ENCODE results near the gene TGM5.
"Not testable (repeated sequence)": the region's sequence is repeated elsewhere in the genome, so short reads cannot be mapped to it uniquely, and the experiment has no call there.

The TGM5 gene

GRCh38 chr15:43249699-43250203 lies 17.0 kb downstream of the TGM5 start:
- H3K4me3 ChIP-seq (ENCODE audit: low read depth, low read length): no peak overlapping the region

- H3K4me3 ChIP-seq (ENCODE audit: low read depth, low read length): no peak overlapping the region
Measured at GRCh38 chr15:43249236-43249635, 17.5 kb downstream of the TGM5 start.

GRCh38 chr15:43246261-43246774 lies 20.4 kb downstream of the TGM5 start:
- H3K4me3 ChIP-seq (ENCODE audit: low read depth, low read length): no peak overlapping the region

GRCh38 chr15:43244092-43244491 lies 22.6 kb downstream of the TGM5 start:
- no peak overlapping the region for H3K4me3 ChIP-seq (ENCODE audit: low read depth, low read length)

GRCh38 chr15:43243020-43243645 lies 23.6 kb downstream of the TGM5 start:
- no peak overlapping the region for H3K4me3 ChIP-seq (ENCODE audit: low read depth, low read length)

GRCh38 chr15:43242616-43243015 lies 24.1 kb downstream of the TGM5 start:
- no peak overlapping the region for H3K4me3 ChIP-seq (ENCODE audit: low read depth, low read length)

DNA sequence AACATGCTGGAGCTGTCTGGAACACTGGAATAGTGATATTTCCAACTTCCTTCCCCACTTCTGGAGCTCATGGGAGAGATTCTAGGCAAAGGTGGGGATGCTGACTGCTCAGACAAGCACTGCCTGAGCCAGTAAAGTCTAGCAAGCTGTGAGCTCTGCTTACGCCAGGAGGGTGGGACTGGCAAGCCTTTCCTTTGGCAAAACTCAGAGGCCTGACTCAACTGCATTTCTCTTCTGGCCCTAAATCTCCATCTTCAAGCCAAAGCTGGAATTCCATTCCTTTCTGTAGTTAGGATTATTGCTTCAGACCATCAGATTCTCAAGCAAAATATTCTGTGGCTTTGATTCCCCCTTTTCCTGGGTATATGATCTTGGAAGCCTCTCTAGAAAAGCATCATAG lies 25.6 kb downstream of the TGM5 start:
- H3K4me3 ChIP-seq (ENCODE audit: low read depth, low read length): no peak overlapping the region

DNA sequence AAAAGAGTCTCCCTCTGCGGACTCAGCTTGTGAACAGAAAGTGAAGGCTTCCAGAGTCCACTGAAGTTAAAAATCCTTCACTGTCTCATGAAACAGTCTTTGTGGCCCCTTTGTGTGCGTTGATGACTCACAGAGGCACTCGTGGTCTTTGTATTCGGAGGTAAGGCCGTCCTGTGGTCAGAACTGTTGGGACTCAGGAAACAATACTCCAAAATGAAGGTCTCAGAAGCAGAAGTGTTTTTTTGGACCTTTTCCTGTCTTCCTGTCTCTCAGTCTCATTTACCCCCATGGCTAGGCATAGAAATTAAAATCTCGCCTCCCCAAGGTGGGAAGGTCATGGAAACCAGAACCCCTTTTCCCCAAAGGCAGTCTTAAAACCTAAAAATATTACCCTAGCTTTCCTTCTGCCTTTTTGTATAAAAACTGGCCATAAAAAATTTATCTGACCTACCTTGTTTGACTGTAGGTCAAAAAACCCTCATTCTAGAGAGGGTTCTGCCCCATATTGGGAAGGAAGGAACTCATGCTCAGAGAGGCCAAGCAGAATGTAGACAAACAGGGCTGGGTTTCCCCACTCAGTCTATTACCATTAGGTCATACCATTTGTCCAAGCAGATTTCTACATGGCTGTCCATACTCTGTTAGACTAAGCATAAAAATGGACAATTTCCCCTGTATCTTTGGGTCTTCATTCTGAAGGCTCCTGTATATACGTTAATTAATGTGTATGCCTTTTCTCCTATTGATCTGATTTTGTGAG lies 26.8 kb downstream of the TGM5 start:
- H3K4me3 ChIP-seq (ENCODE audit: low read depth, low read length): no peak overlapping the region

GRCh38 chr15:43238671-43239131 lies 28.0 kb downstream of the TGM5 start:
- H3K4me3 ChIP-seq (ENCODE audit: low read depth, low read length): no peak overlapping the region

DNA sequence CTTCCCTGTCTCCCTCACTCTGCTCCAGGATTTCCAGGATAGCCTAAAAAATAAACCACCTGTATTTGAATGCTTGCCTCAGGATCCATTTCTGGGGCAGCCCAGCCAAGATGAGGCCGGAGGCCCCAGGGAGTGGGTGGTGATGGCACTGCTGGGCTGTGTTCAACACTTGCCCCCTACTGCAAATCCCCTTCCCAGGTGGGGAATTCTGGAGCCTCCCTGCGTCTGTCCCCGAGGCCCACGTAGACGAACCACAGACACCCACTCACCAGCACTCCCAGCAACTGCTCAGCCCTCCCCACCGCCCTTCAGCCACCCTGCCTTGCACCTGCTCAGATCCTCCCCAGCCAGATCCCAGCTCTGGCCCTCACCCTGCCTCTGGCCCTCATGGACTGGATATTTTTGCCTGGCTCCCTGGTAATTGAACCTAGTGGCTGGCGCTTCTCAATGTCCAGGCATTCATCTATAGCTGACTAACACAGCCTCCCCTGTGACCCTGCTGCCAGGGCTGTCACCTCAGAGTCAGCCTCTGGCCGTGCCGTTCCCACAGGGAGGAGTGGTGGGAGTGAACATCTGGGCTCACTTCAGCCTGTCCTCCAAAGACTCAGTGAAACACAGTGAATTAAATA lies 28.8 kb downstream of the TGM5 start:
- H3K4me3 ChIP-seq (ENCODE audit: low read depth, low read length): no peak overlapping the region

GRCh38 chr15:43235536-43235935 lies 31.2 kb downstream of the TGM5 start:
- no peak overlapping the region for H3K4me3 ChIP-seq (ENCODE audit: low read depth, low read length)

GRCh38 chr15:43232289-43232874 lies 34.3 kb downstream of the TGM5 start:
- no peak overlapping the region for H3K4me3 ChIP-seq (ENCODE audit: low read depth, low read length)

DNA sequence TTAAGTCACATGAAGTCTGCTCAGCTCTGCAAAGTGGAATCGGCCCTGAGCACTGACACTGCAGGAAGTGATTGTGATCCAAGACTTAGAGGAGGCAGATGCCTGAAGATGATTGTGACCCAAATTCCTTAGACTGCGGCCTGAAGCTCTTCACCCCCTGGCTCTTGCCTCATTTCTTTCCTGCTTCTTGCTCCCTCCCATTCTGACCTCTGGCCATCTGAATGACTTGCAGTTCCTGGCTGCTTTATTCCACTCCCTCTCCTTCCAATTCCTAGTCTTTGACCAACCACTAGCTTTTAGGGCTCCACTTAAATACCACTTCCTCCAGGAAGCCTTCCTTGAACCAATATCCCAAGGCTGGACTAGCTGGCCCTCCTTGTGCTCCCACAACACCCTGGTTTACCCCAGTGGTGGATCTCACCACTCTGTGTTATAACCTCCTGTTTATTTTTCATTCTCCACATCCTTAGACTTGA lies 36.0 kb downstream of the TGM5 start:
- no peak overlapping the region for H3K4me3 ChIP-seq (ENCODE audit: low read depth, low read length)

DNA sequence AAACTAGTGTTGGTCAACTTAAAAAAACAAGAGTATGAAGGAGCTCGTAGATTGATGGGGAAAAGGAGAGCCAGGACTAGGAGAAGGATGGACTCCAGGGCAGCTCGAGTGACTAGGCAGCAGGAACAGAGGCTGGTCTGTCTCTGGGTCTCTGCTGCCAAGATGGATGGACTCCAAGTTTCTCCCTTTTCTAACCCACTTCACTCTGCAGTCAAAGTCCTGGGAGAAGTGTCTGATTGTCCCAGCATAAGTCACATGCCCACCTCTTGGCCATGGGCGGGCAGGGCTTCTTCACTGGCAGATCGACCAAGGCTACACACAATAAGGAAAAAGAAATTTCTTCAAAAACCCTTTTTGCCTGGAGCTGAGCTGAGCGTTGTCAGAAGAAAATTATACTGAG lies 36.8 kb downstream of the TGM5 start:
- H3K4me3 ChIP-seq (ENCODE audit: low read depth, low read length): no peak overlapping the region

- no peak overlapping the region for H3K4me3 ChIP-seq (ENCODE audit: low read depth, low read length)
Measured at GRCh38 chr15:43226436-43227305, 40.1 kb downstream of the TGM5 start.

DNA sequence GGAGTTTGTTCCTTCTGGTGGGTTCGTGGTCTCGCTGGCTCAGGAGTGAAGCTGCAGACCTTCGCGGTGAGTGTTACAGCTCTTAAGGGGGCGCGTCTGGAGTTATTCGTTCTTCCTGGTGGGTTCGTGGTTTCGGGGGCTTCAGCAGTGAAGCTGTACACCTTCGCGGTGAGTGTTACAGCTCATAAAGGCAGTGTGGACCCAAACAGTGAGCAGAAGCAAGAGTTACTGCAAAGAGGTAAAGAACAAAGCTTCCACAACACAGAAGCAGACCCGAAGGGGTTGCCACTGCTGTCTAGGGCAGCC lies 40.8 kb downstream of the TGM5 start:
- not testable (repeated sequence) for H3K4me3 ChIP-seq (ENCODE audit: low read depth, low read length)

DNA sequence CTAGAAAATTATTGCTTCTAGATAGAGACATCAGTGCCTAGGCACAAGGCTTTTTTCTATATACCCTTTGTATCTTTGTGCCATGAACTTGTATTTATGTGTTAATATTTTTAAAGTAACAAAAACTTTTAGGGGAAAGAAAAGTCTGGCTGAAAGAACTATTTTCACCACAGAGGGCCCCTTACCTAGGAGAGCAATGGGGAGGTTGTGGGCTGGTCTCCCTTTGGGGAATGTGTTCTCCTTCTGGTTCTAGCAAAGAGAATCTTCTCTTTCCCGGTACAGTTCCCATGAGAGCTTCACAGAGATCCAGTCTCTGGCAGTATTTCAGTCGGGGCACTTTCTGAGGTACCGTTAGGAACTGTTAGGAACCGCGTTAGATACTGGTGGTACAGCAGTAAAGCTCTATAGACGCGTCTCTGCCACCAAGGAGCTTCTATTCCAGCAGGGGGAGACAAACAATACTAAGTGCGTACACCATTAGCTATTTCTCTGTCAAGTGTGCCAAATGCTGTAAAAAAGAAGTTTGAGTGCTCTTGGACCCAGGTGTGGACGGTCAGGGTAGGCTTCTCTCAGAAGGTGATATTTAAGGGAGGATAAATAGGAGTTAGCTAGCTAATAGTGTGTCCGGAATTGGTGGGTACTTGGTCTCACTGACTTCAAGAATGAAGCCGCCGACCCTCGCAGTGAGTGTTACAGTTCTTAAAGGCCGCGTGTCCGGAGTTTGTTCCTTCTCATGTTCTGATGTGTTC lies 41.4 kb downstream of the TGM5 start:
- no peak overlapping the region for H3K4me3 ChIP-seq (ENCODE audit: low read depth, low read length)

- H3K4me3 ChIP-seq (ENCODE audit: low read depth, low read length): no peak overlapping the region
Measured at GRCh38 chr15:43221422-43221821, 45.3 kb downstream of the TGM5 start.

- no peak within 1 kb of the TSS for H3K4me3 ChIP-seq (ENCODE audit: low read depth, low read length)
Measured at GRCh38 chr15:43220991-43221403, 45.7 kb downstream of the TGM5 start, which contains the start of gene EPB42. Gene EPB42 (minus strand): TSS chr15:43221018. CDS start chr15:43220825, 193 bp downstream.

Data from iPS-11a (cell line).